GM21390 (cell line): ENCODE measurements around the gene AGXT2.

Experiments
- ATAC-seq: cut with Tn5 transposase; IDR thresholded peaks from one replicate; pipeline ENCODE4 v1.9.1; 2021; ENCODE audit not compliant: unreplicated experiment

AGXT2 gene, protein sequence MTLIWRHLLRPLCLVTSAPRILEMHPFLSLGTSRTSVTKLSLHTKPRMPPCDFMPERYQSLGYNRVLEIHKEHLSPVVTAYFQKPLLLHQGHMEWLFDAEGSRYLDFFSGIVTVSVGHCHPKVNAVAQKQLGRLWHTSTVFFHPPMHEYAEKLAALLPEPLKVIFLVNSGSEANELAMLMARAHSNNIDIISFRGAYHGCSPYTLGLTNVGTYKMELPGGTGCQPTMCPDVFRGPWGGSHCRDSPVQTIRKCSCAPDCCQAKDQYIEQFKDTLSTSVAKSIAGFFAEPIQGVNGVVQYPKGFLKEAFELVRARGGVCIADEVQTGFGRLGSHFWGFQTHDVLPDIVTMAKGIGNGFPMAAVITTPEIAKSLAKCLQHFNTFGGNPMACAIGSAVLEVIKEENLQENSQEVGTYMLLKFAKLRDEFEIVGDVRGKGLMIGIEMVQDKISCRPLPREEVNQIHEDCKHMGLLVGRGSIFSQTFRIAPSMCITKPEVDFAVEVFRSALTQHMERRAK

DNA sequence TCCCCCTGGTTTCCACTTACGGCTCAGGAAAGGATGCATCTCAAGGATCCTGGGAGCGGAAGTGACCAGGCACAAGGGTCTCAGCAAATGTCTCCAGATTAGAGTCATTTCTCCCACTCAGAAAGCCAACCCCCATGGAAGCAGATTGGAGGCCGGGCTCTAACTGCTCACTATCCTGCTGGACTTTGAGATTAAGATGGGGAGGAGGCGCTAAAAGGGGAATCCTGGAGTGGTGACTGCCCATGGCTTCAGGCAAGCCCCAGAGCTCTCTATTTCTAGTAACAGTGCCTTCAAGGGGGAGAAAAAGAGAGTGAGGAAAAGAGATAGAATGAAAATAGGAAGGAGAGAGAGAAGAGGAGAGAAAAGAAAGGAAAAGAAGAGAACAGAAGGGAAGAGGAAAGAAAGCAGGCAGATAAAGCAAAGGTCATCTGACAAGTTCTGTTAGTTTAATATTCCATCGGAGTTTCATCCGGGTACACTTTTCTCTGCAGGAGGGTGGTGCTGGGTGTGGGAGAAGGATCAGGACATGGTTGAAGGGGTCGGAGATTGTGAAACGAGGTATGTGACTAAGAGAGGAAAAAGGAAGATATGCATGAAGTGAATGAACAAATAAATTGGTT is at the start of gene AGXT2:
TSS of gene AGXT2 (minus strand) at position 165 of the 620 bp plus-strand sequence. CDS start at position 108, 57 bp downstream.
- no peak for ATAC-seq

DNA sequence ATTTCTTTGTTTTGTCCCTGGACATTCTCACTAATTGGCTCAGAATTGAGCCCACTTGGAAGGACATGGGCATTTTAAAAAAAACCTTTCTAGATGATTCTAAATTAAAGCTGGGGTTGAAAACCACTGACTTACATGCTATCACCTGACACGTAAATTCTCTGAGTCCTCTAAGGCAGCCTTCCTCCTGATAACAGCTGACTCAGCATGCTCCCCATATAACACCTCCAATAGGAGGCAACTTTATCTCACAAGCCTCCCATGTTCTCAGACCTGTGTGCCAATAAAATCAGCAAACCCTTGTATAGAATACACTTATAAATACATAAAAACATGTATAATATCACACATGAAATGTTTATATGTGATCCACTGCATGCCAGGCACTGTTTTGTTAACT is 49.2 kb upstream of the AGXT2 start:
- ATAC-seq = no peak

DNA sequence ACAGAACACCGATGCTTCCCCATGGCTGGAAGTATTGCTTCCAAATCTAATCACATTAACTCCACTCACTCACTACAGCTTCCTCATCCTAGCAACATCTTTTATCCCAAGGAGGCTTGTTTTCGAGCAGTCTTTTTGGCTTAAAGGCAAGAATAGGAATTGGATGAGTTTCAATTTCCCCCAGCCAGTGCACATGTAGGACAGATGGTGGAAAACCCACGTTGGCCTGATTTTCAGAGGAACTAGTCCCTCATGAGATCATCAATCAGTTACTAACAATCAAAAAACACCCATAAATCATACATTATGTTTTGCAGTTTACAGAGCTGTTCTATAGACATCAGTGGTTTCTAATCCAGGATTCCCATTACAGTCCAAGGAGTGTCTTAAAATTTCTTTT is 48.5 kb upstream of the AGXT2 start:
- no peak for ATAC-seq

DNA sequence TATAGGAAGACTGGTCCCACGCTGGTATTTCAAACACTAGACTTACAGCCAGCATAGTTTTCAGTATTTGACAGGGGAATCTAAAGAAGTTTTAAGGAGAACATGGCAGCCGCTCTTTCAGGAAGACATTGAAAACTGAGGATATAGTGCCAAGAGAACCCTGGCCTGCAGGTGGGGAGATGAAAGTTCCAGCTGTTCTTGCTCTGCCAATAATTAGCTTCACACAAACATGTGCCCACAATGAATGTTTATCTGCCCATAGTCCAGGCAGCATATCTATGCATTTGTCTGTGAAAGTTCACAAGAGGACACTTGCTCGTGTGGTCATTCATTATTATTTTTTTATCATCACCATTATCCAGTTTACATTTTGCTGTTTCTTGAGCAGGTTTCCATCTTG is 47.6 kb upstream of the AGXT2 start:
- no peak for ATAC-seq

DNA sequence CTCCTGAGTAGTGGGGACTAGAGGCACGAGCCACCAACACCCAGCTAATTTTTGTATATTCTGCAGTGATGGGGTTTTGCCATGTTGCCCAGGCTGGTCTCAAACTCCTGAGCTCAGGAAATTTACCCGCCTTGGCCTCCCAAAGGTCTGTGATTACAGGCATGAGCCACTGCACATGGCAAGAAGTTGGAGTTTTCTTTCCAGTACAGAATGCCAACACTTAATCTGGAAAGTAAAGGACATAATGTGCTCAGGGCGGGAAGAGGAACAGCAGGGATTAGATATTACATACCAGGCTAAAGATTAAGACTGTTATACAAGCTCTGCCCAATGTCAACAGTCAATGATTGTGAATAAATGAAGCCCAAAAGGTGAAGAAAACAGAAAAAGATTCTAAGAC is 47.2 kb upstream of the AGXT2 start:
- no peak for ATAC-seq

DNA sequence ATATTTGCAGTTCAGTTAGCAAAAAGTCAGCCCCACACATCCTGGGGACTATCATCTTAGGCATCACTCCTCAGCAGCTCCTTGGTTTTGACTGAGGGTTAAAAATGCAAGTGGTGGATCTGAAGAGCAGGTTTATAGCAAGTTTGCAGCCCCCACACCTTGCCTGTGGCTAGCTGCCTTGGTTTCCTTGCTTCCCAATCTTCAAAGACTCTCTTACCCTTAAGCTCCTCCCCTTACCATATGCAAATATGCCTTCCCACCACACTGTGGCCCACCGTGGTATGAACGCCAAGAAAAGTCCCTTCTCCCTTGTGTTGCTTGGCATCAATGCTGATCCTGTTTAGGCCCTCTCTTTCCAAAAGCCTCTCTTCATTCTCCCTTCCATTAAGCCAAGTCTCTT is 45.0 kb upstream of the AGXT2 start:
- no peak for ATAC-seq

DNA sequence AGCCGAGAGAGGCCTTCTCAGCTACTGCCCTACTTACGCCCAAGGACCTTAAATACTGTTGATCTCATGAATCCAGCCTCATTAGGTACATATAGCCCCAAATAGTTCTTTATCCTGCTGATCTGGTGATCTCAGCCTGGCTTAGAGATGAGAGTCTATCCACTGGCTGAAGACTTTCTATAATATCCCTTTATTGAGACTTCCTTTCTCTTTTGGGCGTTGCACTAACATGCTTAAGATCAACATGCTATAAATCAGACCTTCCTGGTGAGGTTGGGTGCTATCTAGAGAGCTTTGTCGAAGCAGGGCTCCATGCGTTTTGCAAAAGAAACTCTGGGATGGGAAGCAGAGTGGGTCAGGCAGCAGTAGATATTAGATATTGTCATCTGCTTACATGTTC is 44.0 kb upstream of the AGXT2 start:
- no peak for ATAC-seq

DNA sequence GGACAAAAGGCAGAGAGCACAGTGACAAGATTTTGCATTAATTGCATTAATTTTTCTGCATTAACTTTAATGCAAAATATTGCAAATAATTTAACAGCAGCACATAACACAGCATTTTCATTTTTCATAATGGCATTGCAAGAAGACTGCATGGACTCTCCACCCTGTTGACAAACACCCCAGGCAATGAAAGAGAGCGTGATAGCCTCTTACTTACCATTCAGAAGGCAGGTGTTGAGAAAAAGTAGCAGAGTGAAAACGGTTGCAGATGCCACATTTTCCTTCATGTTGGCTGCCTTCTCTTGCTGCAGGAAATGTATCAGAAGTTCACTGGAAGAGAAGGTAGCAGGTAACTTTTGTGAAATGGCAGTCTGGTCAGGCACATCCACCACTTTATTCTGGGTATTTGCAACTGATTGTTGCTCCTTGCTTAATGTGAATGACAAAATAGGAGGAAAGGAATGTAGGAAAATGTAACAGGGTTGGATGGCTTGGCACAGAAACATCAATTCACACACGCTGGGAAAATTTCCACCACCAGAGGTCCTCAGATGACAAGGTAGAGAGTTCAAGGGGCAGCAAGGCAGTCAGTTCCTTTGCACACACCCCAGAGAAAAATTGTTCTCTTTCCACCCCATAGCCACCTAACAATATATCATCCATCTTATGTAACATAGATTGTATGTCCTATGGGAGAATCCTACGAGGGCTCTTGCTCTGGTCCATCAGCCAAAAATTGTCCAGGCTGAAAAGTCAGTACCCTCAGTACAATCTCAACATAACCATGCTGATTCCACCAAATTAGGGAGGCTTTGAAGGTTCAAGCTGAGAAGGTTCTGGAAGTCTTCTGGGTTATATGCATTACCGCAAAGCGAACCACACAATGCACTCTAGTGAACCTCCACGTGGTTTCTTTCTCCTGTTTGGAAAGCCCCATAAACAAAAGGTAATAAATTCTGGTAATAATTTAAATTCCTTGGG is 41.9 kb upstream of the AGXT2 start:
- ATAC-seq = no peak

DNA sequence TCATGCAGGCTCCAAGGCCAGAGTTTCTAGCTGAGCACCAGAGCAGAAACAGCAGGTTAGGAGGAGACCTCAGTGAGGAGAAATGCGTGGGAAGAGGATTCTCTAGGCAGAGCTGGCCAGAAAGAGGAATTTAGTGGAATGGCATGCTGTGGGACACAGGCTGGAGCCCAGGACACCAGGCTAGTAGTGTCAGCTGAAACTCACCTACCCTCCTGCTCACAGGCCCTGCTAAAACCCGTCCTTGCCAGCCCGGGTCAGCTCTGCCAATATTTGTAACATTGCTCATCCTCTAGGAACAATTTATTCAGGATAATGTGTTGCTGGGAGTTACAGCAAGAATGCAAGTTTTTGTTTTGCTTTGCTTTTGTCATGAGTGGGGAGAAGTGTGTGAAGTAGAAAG is 40.2 kb upstream of the AGXT2 start:
- no peak for ATAC-seq

DNA sequence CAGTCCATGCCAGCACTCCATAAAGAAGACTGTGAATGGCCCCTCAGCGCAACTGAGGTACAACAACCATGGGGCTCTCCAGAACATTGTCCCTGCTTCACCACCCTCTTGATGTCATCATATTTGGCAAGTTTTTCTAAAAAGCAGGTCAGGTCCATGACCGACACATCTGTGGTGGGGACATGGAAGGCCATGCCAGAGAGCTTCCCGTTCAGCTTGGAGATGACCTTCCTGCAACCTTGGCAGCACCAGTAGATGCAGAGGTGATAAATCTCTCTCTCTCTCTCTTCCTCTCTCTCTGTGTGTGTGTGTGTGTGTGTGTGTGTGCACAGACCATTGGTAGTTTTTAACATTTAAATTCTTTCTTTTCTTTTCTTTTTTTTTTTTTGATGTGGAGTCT is 35.4 kb upstream of the AGXT2 start:
- no peak for ATAC-seq

DNA sequence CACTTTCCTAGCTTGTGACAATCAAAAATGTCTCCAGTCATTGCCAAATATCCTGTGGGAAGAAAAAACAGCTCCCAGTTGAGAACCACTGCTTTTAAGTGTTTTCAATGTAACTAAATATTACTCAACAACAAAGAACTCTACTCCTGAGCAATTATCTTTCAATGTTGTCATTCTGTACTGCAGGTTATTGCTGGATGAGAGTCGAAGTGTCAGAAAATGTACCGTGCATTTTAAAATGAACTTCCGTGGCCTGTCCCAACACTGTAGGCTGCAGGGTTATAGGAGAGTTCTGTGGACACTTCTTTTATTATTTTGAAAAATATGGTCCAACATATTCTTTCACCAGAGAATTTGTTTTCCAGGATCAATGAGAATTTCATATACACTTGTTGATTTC is 34.8 kb upstream of the AGXT2 start:
- no peak for ATAC-seq

DNA sequence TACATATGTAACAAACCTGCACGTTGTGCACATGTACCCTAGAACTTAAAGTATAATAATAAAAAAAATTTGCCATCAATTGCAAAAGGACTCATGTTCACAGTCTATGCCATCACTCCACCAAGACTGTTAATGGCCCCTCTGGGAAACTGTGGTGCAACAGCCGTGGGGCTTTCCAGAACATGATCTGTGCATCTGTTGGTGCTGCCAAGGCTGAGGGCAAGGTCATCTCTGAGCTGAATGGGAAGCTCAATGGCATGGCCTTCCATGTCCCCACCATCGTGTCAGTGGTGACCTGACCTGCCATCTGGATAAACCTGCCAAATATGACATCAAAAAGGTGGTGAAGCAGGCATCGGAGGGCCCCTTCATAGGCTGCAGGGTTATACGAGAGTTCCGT is 33.4 kb upstream of the AGXT2 start:
- no peak for ATAC-seq

DNA sequence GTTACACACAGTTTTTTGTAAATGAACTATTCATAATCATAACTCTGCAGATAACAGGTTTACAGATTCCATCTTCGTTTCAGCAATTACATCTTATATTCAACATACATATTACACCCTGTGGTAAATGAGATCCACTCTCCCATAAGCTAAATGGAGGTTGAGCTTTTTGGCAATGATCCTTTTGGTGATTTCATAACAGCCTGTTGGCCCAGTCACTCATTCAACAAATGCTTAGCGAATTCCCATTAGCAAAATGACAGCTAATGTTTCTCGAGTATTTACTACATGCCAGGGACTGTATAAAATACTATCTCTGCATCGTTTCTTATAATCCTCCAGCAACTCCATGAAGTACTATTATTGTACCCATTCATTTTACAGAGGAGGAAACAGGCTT is 25.4 kb upstream of the AGXT2 start:
- no peak for ATAC-seq

DNA sequence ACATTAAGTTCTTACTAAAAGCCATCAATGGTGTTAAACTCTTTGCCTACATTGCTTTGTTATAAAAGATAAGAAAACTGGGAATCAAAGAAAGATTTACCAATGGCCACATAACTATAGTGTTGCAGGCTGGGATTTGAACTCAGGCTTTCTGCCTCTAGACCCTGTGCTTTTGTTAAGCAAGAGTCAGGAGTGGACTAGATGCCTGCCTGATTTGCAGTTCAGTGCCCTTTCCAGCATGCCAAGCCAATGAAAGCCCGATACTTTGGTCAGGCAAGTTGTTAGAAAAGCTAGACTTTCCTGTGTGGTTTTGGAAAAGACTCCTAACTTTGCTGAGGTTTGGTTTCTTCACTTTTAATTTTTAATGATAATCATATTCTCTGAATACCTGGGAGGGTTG is 21.4 kb upstream of the AGXT2 start:
- ATAC-seq = no peak

DNA sequence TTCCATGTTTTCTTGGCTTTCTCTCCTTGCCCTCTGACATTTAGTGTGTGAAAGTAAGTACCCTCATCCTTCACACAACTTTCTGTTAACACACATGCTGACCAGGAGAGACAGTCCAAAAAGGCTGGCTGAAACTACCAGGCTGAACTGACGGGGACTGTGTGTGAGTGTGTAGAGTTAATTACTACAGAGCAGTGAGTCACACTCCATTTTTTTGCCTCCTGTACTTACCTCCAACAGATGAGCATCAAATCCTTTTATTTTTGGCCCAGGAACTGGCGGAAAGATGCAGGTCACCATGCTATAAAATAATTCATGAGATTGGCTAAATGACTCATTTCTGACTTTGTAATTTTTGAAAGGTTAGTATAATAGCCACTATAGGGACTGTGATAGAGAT is 20.2 kb upstream of the AGXT2 start:
- ATAC-seq = no peak

DNA sequence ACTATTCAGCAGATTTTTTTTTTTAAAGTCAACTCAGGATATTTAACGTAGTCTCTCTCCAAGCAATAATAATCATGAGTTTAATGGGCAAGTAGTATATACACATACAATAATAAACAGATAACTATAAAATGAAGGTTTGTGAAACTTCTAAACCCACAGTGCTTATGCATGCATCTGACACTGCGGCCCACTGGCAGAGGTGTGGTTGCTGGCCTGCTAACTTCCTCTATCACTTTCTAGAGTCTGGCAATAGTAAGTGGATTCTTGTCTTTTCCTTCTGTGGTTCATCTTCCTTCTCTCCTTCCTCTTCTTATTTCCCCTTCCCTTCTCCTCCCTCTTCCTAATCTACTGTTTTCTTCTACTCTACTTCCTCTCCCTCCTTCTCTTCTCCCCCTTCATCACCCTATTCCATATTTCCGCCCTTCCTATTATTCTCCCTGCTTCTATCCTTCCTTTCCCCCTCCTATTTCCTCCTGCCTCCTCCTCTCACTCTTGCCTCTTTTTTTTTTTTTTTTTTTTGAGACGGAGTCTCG is 18.6 kb upstream of the AGXT2 start:
- ATAC-seq = peak; percentile 77

DNA sequence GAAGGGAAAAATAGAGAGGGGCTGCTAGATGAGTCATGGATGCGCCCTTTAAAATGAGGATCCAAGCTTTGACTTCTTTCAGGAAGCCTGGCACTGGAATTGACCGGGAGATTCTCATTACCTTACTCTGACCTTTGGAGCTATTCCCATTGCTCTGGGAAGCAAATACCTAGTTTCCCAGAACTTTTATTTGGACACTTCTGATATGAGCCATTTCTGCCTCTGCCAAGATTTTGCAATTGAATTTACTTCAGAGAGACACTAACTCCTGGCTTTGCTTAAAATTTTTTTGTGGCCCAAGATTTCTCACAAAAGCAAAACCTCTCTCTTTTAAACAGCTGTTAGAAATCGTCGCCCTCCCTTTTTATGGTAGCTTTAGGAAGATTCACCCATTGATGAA is 15.7 kb upstream of the AGXT2 start:
- no peak for ATAC-seq

DNA sequence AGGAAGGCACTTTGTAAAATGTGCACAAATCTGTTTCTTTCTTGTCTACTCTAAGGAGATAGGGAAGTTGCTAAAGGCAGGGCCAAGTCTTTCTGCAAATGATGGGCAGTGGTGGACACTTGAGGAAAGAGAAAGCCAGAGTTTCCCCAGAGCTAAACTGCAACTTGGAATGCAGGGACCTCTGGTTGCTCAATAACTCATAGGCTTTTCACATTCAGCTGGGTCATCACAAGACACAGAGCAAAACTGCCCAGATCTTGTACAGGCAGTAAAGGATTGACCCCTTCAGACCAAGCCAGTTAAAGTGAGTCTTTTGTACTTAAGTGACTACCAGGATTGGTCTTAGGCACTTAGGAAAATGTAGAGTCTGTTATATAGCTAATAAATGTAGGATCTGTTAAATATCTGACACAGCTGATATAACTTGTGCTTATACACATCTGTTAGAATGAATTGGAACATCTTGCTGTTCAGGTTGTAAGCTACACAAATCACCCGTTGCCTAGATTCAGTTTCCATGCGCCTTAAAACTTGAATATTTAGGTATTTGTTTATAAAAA is 13.5 kb upstream of the AGXT2 start:
- no peak for ATAC-seq

DNA sequence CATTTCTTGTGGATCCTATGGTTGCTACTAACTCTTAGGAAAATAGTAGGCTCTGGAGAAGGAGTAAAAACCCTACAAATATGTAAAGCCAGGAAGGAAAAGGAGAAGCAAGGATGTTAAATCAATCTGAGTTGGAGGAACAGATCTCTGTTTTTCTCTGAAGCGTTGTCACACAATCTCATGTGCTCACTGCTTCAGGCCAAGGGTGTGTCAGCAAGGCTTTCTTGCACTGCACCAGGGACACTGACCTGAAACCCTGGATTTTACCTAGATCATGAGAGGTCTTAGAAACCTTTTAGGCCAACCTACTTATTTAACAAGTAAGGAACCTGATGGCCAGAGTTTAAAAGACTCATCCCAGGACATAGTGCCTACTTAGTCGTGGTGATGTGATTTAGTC is 12.5 kb upstream of the AGXT2 start:
- no peak for ATAC-seq

DNA sequence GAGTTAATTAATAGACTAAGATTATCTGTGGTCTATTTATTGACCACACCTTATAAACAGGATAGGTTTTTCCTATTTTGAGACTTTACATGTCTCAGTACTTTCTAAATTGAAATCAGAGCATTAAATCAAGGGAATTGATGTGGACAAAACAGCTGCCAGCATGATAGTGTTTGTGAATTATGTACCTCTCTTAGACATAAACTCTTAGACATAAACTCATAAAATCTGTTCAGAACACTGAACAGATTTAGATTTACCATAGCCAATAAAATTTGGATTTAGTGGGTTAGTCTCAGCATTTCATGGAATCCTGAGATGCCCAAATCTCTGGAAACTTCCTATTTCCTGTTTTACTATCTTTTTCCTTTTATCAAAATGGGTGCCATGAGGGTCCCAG is 11.5 kb upstream of the AGXT2 start:
- ATAC-seq = no peak

DNA sequence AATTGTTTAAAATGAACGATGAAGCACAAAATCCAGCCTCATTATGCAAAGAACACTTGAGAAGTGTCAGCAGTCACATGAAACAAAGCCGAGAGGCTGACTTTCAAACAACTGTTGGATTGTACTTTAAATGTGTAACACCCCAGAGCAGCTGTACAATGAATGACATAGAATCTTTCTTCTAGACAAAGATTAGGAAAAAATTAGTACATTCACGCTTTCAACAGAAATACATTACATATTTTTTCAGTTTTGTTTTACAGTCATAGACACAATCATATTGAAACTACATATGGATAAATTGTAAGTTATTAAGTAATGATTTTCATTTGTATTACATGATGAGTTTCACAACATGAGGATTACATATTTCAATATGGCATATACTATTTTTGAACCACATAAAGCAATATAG is 10.6 kb upstream of the AGXT2 start:
- ATAC-seq = peak; percentile 80
